Neural progenitor cell (in vitro differentiated cells): ENCODE data around the gene PRR22. TPM values are rescaled to one million over a fixed set of nuclear protein-coding genes. Genes with fewer than 3 reads are reported as not detected.

Experiments
- DNase-seq: peaks from one replicate; pipeline ENCODE4 v3.0.0-alpha.2; 2016; ENCODE audit warnings: low spot score
- H2AFZ ChIP-seq: fragments of 200-600 bp; sonication (generic); replicated peaks from 2 replicates; pipeline ENCODE4 v1.6.1; 2016; ENCODE audit warnings: antibody characterized with exemption
- H3F3A ChIP-seq: fragments of 200-600 bp; sonication (generic); 2 replicates; pipeline ENCODE4 v1.6.1; 2016; ENCODE audit warnings: antibody characterized with exemption, low read depth
- H3K27ac ChIP-seq: fragments of 200-600 bp; sonication (generic); 2 replicates; pipeline ENCODE4 v1.5.1; 2016; ENCODE audit warnings: mild to moderate bottlenecking
- H3K27me3 ChIP-seq: fragments of 200-600 bp; sonication (generic); 2 replicates; pipeline ENCODE4 v1.6.1; 2016; ENCODE audit warnings: mild to moderate bottlenecking, moderate library complexity
- H3K36me3 ChIP-seq: fragments of 200-600 bp; sonication (generic); 2 replicates; pipeline ENCODE4 v1.5.1; 2016
- H3K4me1 ChIP-seq: fragments of 200-600 bp; sonication (generic); 2 replicates; pipeline ENCODE4 v1.6.1; 2016; ENCODE audit warnings: mixed run types
- H3K4me2 ChIP-seq: fragments of 200-600 bp; sonication (generic); 2 replicates; pipeline ENCODE4 v1.6.1; 2016
- H3K4me3 ChIP-seq: fragments of 200-600 bp; sonication (generic); 2 replicates; pipeline ENCODE4 v1.5.1; 2016
- H3K79me2 ChIP-seq: fragments of 200-600 bp; sonication (generic); 2 replicates; pipeline ENCODE4 v1.6.1; 2016; ENCODE audit warnings: low read depth
- H3K9ac ChIP-seq: fragments of 200-600 bp; sonication (generic); 2 replicates; pipeline ENCODE4 v1.6.1; 2016
- H3K9me3 ChIP-seq: fragments of 200-600 bp; sonication (generic); 2 replicates; pipeline ENCODE4 v1.5.1; 2016; ENCODE audit warnings: low read depth
- H4K20me1 ChIP-seq: fragments of 200-600 bp; sonication (generic); 2 replicates; pipeline ENCODE4 v1.6.1; 2016; ENCODE audit warnings: low read depth
- H3K27ac Mint-ChIP-seq: 3 replicates; pipeline ENCODE4 v1.8.0; 2021; ENCODE audit warnings: mixed read lengths
- H3K27me3 Mint-ChIP-seq: 2 replicates; pipeline ENCODE4 v1.8.0; 2022; ENCODE audit warnings: low read depth, mild to moderate bottlenecking, inconsistent platforms, moderate library complexity, mixed read lengths; ENCODE audit not compliant: insufficient read depth
- H3K36me3 Mint-ChIP-seq: 3 replicates; pipeline ENCODE4 v1.8.0; 2021; ENCODE audit warnings: mixed read lengths
- H3K4me1 Mint-ChIP-seq: 3 replicates; pipeline ENCODE4 v1.8.0; 2021; ENCODE audit warnings: mixed read lengths
- H3K4me3 Mint-ChIP-seq: 3 replicates; pipeline ENCODE4 v1.8.0; 2021; ENCODE audit warnings: mild to moderate bottlenecking, moderate library complexity, mixed read lengths
- H3K9me3 Mint-ChIP-seq: 3 replicates; pipeline ENCODE4 v1.8.0; 2020; ENCODE audit warnings: mixed read lengths
- EZH2 ChIP-seq: fragments of 200-600 bp; sonication (generic); IDR thresholded peaks from 2 replicates; pipeline ENCODE4 v1.6.1; 2017; ENCODE audit warnings: antibody characterized with exemption, mild to moderate bottlenecking, moderate library complexity
- EZH2phosphoT487 ChIP-seq: fragments of 200-600 bp; sonication (generic); IDR thresholded peaks from 2 replicates; pipeline ENCODE4 v1.6.1; 2017; ENCODE audit warnings: antibody characterized with exemption
- total RNA-seq: library from RNA; depleted of rRNA; stranded (reverse); fragments of >200 nt; gene quantifications from 2 replicates; pipeline ENCODE4 v1.2.3, GENCODE V29; 2015; ENCODE audit warnings: low replicate concordance
- TF ChIP-seq, protein P1 (sequence below): fragments of 200-600 bp; sonication (generic); IDR thresholded peaks from 2 replicates; pipeline ENCODE4 v1.5.1; 2017; ENCODE audit warnings: antibody characterized with exemption, mild to moderate bottlenecking

The PRR22 gene
- total RNA-seq, 1 donor from 2014 or later, result not detected

DNA sequence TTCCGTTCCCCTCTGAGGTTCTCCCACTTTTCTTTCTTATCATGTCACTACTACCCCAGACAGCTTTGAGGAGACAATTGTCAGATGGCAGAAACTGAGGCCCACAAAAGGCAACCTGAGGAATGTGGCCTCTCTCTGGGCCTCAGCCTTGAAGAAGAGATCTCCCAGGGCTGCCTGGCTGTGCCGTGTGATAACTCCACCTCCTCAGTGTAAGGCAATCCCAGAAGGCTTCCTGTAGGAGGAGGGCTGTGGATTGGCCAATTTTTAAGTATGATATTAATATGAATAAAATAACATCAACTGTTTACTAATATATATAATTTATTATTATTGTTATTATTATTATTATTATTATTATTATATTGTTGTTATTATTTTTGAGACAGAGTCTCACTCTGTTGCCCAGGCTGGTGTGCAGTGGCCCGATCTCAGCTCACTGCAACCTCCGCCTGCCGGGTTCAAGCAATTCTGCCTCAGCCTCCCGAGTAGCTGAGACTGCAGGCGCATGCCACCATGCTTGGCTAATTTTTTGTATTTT, 10.9 kb upstream of the PRR22 start:
- Histone ChIP-seq H3K4me3 (no peak overlapping the region), H3K4me1 (no peaks in the 10 kb centered on the region), H2AFZ (no peak overlapping the region), H3K27me3 (no peaks in the 10 kb centered on the region), H3K9ac (no peak overlapping the region), H3K4me2 (no peak overlapping the region), H3K36me3 (no peaks in the 10 kb centered on the region), H3F3A (peaks cover 20% of the 10 kb centered on the region), H4K20me1 (no peaks in the 10 kb centered on the region), H3K27ac (no peak overlapping the region), H3K79me2 (no peaks in the 10 kb centered on the region), H3K9me3 (no peaks in the 10 kb centered on the region)
- Mint-ChIP-seq H3K27me3 (peaks cover 10% of the 10 kb centered on the region), H3K36me3 (peaks cover under 1% of the 10 kb centered on the region), H3K9me3 (no peaks in the 10 kb centered on the region), H3K4me1 (peaks cover 12% of the 10 kb centered on the region), H3K4me3 (no peak overlapping the region), H3K27ac (no peak overlapping the region)
- TF ChIP-seq EZH2 (no peak), EZH2phosphoT487 (no peak)
- TF ChIP-seq, protein P1, sequence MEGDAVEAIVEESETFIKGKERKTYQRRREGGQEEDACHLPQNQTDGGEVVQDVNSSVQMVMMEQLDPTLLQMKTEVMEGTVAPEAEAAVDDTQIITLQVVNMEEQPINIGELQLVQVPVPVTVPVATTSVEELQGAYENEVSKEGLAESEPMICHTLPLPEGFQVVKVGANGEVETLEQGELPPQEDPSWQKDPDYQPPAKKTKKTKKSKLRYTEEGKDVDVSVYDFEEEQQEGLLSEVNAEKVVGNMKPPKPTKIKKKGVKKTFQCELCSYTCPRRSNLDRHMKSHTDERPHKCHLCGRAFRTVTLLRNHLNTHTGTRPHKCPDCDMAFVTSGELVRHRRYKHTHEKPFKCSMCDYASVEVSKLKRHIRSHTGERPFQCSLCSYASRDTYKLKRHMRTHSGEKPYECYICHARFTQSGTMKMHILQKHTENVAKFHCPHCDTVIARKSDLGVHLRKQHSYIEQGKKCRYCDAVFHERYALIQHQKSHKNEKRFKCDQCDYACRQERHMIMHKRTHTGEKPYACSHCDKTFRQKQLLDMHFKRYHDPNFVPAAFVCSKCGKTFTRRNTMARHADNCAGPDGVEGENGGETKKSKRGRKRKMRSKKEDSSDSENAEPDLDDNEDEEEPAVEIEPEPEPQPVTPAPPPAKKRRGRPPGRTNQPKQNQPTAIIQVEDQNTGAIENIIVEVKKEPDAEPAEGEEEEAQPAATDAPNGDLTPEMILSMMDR, result no peak
- no peak for DNase-seq

DNA sequence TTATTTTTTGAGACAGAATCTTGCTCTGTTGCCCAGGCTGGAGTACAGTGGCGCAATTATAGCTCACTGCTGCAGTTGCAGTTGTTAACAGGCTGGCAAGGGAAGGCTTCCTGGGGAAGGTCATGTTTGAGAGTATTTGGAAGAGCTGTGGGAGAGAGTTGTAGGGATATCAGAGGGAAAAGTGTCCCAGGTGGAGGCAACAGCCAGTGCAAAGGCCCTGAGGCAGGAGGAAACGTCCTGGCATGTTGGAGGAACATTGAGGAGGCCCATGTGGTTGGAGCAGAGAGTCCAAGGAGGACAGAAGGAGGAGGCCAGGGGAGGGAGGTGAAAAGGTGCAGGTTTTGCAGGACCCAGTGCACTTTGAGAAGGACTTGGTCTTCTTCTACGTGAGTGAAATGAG, 8.6 kb upstream of the PRR22 start:
- Histone ChIP-seq H3K79me2 (peaks cover 2% of the 10 kb centered on the region), H3K4me2 (no peak overlapping the region), H3K4me1 (no peaks in the 10 kb centered on the region), H3K27ac (no peak overlapping the region), H3K27me3 (no peaks in the 10 kb centered on the region), H3K4me3 (no peak overlapping the region), H3F3A (peaks cover 20% of the 10 kb centered on the region), H3K36me3 (no peaks in the 10 kb centered on the region), H2AFZ (no peak overlapping the region), H3K9me3 (no peaks in the 10 kb centered on the region), H3K9ac (no peak overlapping the region), H4K20me1 (no peaks in the 10 kb centered on the region)
- H3K4me3 Mint-ChIP-seq, result peak overlapping the region; percentile 70
- DNase-seq, result no peak
- peak overlapping the region; percentile 80 for H3K27ac Mint-ChIP-seq
- H3K4me1 Mint-ChIP-seq, result peaks cover 13% of the 10 kb centered on the region
- H3K9me3 Mint-ChIP-seq, result no peaks in the 10 kb centered on the region
- TF ChIP-seq EZH2phosphoT487 (no peak), EZH2 (no peak)
- TF ChIP-seq, protein P1, result no peak
- H3K36me3 Mint-ChIP-seq, result peaks cover 8% of the 10 kb centered on the region
- peaks cover 12% of the 10 kb centered on the region for H3K27me3 Mint-ChIP-seq

DNA sequence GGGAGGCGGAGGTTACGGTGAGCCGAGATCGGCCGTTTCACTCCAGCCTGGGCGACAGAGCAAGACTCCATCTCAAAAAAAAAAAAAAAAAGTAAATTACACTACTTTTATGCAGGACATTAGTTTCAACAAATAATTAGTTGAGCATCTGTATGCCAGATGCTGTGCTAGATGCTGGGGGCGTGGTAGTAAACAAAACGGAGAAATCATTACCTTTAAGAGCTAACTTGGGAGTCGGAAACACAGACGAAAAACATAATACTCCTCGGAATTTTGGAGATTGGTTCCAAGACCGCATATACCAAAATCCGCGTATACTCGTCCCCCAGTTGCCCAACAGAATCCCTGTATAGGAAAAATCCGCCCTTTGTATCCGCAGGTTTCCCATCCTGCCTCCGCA, 7.7 kb upstream of the PRR22 start:
- no peak overlapping the region for H3K4me2 ChIP-seq
- TF ChIP-seq EZH2 (no peak), EZH2phosphoT487 (no peak)
- TF ChIP-seq, protein P1, result no peak
- no peaks in the 10 kb centered on the region for H3K27me3 ChIP-seq
- H3K4me1 Mint-ChIP-seq, result peaks cover 13% of the 10 kb centered on the region
- no peak overlapping the region for H3K27ac ChIP-seq
- H3K27ac Mint-ChIP-seq, result no peak overlapping the region
- H3K4me3 Mint-ChIP-seq, result no peak overlapping the region
- H3K9me3 ChIP-seq, result no peaks in the 10 kb centered on the region
- DNase-seq, result no peak
- peaks cover 2% of the 10 kb centered on the region for H3K79me2 ChIP-seq
- no peaks in the 10 kb centered on the region for H3K4me1 ChIP-seq
- no peak overlapping the region for H3K9ac ChIP-seq
- no peak overlapping the region for H3K4me3 ChIP-seq
- no peaks in the 10 kb centered on the region for H4K20me1 ChIP-seq
- H3K36me3 ChIP-seq, result no peaks in the 10 kb centered on the region
- peaks cover 10% of the 10 kb centered on the region for H3K36me3 Mint-ChIP-seq
- H2AFZ ChIP-seq, result no peak overlapping the region
- no peaks in the 10 kb centered on the region for H3K9me3 Mint-ChIP-seq
- H3K27me3 Mint-ChIP-seq, result peaks cover 12% of the 10 kb centered on the region
- H3F3A ChIP-seq, result peaks cover 20% of the 10 kb centered on the region
